AML-193 (cell line): Measurements from ENCODE around the gene SLC19A1.

Source experiments
- DNase-seq, 2 experiments: peaks; one replicate each; lab custom pipeline; 2025; lab: John Stamatoyannopoulos, UW

The SLC19A1 gene

DNA sequence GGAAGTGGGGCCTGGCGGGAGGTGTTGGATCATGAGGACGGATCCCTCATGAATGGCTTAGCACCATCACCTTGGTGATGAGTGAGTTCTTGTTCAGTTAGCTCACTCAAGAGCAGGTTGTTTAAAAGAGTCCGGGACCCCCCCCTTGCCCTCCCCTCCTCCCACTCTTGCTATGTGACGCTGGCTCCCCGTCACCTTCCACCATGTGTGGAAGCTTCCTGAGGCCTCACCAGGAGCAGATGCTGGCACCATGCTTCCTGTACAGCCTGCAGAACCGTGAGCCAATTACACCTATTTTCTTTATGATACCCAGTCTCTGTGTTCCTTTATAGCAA is 3.0 kb upstream of the SLC19A1 start:
- DNase-seq, result no peak

DNA sequence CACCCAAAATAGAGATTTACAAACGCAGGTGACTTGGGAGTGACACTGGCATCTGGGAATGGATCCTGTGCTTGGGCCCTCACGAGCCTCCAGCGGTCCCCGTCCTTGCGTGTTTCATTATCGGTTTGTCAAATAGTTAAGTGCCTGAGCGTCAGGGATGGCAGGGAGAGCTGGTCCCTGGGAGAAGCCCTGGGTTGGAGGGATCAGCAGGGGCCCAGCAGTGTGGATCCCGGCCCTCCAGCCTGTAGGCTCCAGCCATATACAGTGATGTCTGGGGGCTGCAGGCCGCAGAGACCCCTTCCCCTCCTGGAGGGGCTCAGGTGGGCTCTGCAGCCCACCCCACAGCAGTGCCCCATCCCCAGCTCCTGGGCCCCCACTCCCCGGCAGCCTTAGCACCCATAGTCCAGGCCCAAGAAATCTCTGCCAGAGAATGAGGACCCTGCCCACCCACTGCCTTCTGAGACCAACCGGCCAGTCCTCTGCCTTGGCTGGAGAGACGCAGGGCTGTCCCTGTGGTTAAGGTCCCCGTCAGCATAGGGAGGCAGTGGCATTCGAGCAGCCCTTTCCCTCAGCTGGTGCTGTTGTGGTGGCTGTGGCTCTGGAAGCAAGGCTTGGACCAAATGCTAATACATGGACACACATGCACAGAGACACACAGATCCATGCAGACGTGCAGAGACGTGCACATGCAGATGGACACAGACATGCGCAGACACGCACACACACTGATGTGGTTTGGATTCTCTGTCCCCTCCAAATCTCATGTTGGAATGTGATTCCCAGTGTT is 2.4 kb upstream of the SLC19A1 start:
- DNase-seq, result no peak

DNA sequence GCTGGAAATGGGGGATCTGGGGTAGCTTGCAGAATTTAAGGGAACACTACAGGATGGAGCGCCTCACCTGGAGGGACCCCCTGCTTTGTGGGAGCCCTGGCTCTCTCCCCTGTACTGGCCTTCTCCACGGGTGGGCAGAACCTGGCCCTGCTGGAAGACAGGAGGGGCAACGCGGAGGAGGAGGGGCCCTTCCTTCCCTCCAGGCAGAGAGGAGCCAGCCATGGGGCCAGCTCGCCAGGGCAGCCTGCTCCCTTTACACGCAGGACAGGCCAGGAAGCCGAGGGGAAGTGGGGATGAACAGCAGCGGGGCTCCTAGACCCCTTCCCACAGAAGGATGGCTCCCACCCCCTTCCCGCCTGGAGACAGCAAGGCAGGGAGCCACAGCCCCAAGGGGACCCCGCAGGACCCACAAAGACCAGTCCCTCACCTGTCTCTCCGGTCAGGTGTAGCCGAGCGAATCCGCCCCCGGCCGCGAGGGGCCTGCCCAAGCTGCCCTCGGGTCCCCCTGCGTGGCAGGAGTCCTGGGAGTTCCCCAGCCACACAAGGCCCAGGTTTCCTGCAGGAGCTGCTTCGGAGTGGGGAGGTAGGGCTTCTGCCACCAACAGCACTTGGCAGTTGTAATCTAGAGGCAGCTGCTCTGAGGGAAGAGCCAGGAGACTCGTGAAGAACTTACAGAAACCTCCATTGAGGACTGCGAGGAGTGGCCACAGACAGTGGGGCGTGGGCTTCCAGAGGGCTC is 1.6 kb upstream of the SLC19A1 start:
- DNase-seq, result no peak

DNA sequence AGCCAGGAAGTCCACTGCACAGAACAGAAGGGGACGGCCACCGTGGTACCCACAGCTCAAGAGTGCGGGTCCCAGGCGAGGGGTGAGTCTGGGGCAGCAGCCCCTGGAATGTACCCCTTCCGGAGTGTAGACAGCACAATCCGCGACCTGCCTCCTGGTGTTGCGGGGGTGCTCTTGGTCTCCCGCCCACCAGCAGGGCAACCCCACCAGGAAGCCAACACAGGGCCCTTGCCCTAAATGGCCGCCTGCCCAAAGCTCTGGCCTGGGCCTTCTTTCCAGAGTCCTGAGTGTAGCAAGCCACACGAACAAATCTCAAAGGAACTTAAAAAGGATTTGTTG is 1.1 kb upstream of the SLC19A1 start:
- DNase-seq, result no peak

DNA sequence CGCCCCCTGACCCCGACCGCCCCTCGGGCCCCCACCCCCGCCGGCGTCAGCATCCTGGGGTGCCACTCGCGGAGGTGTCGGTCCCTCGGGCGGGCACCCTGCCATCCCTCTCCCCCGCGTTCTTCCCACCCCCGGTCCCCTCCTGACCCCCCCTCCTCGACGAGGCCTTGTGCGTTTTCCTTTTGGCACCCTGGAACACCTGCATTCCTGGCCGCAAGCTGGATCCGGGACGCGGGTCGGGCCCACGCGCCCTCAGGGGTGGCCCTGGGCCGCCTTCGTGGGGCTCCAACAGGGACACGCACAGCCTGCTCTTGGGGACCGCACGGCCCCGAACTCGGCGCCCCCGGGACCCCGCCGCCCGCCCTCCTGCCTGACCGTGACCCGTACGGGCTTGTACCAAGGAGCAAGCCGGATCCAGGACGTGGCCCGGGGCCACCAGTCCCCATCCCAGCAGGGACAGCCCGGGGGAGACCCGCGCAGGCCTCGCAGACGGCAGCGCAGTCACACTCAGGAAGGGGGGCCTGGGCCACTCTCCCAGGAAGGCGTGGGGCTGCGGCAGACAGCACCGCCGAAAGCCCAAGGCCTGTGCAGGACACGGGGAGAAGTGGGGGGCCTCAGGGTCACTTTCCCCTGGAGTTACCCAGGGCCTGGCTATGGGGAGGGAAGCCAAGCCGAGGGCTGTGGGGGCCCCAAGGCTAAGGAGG is 579 bp upstream of the SLC19A1 start:
- no peak for DNase-seq

DNA sequence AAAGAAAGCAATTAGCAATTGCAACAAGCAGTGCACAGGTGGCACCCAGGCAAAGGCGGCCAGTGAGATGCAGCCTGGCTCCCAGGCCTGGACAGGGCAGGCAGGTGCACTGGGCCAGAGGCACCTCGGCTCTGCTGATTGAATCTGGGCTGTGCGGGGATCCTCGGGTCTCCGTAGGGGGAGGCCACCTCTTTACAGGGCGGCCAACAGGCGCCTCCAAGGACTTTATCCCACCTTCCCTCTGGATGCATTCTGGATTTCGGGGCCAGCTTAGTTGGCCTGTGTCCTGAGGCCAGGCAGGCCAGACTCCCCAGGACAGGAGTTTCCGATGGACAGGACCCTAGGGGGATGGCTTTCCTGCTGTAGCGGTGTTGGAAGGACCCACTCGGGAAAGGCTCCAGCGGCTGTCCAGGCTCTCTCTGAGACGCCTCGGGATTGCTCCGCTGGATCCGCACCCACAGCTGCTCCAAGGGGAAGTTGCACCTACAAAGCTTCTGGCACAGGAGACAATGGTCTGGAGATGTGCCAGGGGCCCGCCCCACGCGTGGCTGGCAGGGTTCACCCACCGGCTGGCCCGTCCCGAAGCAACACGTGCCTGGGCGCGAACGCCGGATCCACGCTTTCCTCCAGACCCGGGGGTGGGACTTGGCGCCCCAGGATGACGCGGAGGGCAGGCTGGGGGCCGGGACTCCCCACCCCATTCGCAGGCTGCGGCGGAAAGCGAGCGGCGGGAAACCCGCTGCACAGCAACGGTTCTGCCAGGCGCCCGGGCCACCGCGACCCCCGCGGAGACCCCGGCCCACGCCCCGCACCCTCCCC is 810 bp downstream of the SLC19A1 start:
- peak; percentile 62 to 71 for DNase-seq

DNA sequence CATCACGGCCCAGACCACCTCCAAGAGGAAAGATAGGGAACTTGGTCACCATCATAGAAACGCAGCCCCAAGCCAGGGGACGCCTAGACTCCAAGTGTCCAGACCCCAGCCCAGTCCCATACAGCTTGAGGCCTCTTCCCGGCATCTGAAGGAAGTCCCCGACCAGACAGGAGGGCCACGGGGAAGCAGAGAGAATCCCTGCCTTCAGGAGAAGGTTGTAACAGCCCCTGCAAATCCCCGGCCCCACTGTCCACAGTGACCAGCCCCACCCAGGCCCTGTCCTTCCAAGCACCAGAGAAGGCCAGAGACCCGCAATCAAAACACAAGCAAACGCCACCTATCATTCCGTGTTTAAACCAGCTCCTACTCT is 1.7 kb downstream of the SLC19A1 start:
- DNase-seq, result no peak

DNA sequence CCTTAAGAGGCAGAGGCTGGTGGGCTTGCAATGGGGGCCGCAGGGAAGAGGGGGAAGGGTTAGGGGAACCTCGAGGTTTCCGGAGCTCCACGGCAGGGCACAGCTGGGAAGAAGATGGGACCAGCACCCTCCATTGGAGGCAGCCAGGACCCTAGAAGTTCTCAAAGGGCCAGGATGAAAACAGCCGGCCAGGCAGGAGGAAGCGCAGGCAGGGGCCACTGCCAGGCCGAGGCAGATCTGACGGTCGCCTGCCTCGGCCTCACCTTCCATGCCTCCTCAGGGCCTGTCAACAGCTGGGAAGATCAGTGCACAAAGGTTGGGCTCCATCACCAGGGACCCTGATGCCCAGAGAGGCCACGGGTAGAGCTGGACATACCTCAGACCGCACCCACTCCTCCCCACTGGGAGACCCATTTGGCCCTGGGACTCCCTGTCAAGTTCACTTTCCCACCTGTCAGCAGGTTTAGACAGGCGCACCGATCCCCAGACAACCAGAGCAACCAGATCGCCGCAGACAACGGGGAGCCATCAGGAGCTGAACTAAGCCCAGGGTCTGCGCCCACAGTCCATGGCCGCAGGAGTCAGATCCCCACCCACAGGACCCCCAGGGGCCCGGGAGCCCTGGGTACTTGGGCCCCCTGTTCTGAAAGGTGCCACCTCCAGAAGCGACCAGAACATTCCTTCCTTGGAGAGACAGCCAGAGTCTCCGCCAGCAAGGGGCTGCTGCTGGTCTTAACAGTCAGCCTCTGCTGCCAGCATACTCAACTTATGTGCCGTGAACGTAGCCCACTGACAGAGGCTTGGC is 2.2 kb downstream of the SLC19A1 start:
- no peak for DNase-seq

DNA sequence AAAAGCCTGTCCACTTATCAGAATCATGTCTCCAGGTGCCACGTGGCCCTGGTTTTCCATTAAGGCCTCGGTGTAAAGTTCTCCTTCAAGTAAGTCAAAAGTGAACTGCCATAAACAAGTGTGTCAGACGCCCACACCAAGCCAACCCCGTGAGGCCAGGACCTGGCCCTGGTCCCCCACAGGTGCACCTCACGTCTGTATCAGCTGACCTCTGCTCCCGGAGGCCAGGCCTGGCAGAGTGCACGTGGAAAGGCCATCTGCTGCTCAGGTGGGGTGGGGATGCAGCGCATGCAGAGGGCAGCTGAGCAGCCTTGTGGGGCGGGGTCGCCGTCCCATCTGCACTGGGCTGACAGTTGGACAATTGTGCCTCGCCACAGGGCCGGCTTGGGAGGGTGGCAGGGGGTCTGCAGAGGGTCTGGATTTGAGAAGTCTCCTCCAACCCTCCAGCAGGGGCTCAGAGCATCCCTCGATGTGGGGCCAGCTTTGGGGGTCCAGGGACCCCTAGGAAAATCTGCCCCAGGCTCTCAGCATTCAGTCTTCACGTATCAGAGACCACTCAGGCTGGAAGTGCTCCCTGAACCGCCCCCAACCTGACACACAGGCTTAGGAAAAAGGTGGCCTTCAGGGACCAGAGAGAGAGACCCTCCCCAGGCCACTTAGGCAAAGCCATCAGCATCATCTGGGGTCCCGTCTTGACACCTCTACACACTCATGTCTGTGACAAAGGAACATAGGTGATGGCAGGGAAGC is 3.0 kb downstream of the SLC19A1 start:
- DNase-seq, result no peak

DNA sequence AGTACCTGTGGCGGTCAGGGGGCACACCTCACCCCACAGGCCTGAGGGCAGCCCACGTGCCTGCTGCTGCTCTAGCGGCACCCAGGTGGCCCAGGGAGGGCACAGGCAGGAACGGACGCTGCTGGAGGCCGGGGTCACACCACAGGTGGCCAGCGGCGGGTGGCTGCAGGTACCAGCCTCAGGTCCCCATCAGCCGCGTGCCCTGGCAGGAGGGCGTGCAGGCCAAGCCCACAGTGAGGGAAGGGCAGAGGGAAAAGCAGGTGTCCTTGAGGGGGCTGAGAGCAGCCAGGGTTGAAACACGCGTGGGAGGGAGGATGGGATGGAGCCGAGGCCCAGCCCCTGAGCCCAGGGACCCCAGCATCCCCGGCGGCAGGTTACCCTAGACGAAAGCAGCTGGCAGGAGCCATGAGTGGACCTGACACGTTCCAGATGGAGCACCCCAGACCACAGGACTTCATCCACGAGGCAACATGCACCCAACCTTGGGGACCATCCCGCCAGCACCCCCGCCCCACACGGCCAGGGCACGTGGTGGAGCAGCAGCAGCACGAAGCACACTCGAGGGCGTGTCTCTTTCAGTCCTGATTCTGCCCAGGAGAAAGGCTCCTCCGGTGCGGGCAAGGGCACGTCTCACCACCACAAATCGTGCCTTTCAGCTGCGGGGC is 3.7 kb downstream of the SLC19A1 start:
- DNase-seq, result no peak

DNA sequence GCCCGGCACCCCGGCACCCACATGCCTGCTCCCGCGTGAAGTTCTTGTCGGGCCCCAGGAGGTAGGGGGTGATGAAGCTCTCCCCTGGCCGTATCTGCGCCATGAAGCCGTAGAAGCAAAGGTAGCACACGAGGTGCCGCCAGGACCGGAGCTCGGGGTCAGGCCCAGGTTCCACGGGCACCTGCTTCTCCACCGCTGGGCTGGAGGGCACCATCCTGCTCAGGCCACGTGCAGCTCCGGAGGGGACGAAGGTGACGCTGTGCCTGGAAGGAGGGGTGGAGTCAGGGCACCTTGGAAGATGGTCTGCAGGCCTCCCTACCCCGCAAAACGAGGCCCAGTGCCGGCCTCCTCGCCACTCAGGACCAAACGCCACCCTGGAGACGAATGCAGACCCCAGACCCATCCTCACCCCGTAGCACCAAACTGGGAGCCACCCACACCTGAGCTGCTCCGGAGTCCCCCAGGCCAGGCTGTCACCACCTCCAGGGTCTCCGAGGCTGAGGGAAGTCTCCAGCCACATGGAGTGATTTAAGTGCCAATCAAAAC is 4.4 kb downstream of the SLC19A1 start:
- no peak for DNase-seq

DNA sequence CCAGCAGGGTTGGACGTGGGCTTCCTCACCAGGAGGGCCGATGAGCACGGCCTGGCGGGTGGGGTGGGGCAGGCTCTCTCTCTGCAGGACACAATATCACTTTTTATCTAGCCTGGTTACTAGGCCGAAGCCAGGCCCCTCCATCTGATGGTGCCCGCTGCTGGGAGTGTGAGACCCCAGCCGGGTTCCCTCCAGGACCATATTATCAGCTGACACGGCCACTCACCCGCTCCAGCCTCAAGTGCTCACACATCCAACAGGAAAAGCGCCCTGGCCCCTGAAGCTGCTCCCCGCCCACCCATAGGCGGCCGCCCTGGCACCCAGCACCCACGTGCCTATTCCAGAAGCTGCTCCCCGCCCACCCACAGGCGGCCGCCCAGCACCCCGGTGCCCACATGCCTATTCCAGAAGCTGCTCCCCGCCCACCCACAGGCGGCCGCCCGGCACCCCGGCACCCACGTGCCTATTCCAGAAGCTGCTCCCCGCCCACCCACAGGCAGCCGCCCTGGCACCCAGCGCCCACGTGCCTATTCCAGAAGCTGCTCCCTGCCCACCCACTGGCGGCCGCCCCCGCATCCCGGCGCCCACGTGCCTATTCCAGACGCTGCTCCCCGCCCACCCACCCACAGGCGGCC is 5.0 kb downstream of the SLC19A1 start:
- no peak for DNase-seq

DNA sequence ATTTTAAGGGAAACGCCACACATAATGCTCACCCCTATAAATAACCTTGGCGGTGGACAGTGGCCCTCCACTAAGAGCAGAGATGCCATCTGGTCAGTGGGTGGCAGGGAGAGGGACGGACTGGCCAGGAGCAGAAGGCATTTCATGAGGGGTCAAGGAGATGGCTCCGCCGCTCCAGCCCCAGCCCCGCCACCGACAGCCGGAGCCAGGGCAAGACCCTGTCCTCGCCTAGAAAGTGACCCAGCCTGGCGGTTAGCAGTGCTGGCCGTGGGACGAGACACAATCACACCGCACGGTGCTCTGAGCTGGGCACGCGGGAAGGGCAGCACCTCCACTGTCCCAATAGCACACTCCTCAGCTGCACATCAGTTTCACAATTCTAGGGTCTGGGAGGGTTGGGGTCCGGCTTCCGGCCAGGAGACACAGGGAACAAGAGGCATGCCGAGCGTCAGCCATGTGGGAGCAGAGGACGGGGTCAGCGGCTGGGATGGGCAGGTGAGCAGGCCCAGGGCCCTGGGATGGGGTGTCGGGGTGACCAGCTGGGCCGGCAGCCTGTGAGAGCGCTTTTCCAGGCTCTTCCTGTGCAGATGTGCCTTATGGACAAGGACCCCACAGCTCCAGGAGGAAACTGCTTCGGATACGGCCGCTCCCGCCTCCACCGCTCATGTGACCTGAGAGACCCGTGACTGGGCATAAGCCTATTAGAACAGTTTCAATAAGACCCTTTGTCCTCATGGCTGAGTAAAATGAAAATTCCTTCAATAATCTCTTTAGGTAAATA is 5.7 kb downstream of the SLC19A1 start:
- DNase-seq, result no peak

DNA sequence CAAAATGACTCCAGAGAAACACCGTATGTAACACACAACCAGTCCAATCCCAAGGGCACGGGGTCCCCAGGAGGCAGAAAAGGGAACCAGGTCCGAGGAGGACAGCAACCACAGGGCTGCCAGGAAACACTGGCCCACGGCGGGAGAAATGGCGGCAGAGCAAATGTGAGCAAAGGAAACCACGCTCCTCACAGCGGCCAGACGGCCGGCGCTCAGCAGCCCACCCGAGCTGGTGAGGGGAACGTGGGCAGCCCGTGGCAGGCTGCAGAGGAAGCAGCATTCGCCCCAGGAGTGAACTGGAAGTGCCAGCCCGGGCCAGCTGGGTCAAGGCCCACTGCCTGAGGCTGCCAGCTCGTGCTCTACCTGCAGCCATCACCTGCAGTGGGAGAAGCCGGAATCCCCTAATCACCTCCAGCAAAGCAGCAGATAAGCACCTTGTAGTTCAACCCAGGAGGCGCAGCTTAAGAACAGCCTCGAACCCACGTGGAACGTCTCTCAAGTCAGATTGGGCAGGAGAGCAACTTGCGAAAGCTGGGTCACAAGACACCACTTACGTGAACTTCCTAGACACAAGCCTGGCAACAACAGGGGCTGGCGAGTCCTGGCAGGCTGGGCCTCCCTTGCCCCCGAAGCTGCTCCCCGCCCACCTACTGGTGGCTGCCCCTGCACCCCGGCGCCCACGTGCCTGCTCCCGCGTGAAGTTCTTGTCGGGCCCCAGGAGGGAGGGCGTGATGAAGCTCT is 6.7 kb downstream of the SLC19A1 start:
- DNase-seq, result no peak

DNA sequence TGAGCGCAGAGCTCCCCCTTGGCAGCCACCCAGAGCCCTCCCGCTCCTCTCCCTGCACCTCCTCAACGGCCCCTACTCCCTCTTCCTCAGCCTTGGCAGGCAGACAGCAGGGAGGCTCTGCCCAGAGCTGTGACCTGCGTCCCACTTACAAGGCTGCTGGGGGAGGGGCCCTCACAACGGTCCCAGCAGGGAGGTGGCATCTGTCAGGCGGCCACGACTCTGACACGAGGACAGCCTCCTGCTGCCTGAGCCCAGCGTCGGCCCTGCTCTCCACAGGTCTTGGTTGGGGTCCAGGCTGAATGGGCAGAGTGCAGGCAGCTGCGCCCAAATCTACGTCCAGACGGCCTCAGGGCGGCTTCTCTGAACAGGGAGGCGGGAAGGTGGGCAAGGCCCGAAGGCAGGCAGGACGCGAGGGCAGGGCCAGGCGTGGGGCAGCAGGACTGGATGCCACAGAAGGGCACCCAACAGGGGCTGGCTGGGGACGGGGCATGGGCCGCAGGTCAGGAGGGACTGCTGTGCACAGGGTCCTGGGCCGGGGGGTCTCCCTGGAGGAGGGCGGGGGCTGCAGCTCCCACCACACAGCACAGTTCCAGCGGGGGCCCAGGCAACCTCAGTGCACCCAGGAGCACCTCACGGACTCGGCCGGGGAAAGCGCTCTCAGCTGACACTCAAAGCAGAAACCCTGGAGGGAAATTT is 7.5 kb downstream of the SLC19A1 start:
- DNase-seq, result no peak

DNA sequence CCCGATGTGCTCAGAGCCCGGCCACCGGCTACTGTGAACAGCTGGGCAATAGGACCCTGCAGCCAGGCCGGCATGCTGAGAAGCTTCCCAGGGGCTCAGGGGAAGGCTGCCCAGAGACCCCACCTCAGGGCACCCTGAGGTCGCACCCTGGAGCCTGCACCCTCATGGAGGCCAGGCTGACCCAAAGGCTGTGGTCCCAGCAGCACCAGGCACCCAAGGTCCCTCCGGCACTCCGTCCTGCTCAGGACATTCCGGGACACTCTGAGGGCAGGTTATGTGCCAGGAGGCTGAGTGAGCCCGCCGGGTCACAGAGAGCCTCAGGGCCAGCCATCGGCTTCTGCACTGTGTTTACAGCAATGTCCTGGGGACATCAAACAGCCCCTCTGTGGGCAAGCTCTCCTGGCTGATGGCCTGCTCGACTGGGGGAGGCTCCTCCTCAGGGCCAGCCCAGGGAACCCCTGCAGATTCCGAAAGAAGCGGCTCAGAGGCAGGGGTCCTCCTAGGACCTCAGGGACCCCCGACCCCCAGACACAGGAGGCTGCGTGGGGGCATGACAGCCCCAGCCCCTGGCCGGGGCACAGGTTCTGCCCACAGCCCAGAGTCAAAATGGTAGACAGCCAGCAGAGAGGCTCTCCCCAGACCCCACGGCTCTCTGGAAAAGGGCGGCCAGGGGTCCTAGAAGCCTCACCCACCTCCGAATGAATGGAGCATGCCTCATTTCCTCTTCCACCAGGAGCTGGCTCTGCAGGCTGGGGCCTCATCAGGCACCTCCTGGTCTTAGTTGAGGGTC is 8.2 kb downstream of the SLC19A1 start:
- no peak for DNase-seq
